Measurements from ENCODE around the gene PEX11G.

- no peak for TF ChIP-seq POLR2A (IDR thresholded peaks at IDR 0.05)
- no peak for TF ChIP-seq CTCF (IDR thresholded peaks at IDR 0.05)
- TF ChIP-seq POLR2AphosphoS5 (IDR thresholded peaks at IDR 0.05), result no peak
Observed at GRCh38 chr19:7535998-7536695, 47.3 kb upstream of the PEX11G start.
